Gastrocnemius medialis (tissue), 4 donors: ENCODE measurements around the gene GATA2.

Experiments used
- POLR2A ChIP-seq, 2 donors: fragments of 450-650 bp; IDR thresholded peaks; one replicate each; pipeline ENCODE4 v1.6.1; 2017; ENCODE audit warnings: antibody characterized with exemption in 2 of 2, mild to moderate bottlenecking in 2 of 2, moderate library complexity in 2 of 2
- TF ChIP-seq, protein P1 (sequence below), 5 experiments: fragments of 450-650 bp in 3 of 5; fragments of 200-600 bp in 2 of 5; sonication (generic) in 2 of 5; IDR thresholded peaks in 4 of 5; conservative IDR thresholded peaks in 1 of 5; 1 replicate in 4 of 5; 2 replicates in 1 of 5; pipeline ENCODE4 v1.5.1; 2016 to 2019; ENCODE audit warnings: antibody characterized with exemption in 5 of 5, mild to moderate bottlenecking in 3 of 5, moderate library complexity in 3 of 5

DNA sequence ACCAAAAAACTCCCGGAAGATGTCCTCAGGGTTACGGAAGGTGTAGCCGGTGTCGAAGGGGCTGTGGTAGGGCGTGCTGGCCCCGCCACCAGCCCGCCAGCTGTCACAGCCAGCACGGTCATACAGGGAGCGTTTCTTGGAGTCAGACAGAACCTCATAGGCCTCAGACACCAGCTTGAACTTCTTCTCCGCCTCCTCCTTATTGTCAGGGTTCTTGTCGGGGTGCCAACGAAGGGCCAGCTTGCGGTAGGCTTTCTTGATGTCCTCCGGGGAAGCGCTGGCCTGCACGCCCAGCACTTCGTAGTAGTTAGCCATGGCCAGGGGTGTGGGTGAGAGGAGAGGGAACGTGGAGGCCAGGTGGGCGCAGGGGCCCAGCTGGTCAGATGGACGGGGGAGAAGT lies 30.1 kb downstream of the GATA2 start:
- TF ChIP-seq, protein P1, sequence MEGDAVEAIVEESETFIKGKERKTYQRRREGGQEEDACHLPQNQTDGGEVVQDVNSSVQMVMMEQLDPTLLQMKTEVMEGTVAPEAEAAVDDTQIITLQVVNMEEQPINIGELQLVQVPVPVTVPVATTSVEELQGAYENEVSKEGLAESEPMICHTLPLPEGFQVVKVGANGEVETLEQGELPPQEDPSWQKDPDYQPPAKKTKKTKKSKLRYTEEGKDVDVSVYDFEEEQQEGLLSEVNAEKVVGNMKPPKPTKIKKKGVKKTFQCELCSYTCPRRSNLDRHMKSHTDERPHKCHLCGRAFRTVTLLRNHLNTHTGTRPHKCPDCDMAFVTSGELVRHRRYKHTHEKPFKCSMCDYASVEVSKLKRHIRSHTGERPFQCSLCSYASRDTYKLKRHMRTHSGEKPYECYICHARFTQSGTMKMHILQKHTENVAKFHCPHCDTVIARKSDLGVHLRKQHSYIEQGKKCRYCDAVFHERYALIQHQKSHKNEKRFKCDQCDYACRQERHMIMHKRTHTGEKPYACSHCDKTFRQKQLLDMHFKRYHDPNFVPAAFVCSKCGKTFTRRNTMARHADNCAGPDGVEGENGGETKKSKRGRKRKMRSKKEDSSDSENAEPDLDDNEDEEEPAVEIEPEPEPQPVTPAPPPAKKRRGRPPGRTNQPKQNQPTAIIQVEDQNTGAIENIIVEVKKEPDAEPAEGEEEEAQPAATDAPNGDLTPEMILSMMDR (IDR thresholded peaks at IDR 0.05 in 4 of 5, conservative IDR thresholded peaks at IDR 0.05 in 1 of 5): no peak
- TF ChIP-seq POLR2A (IDR thresholded peaks at IDR 0.05): no peak
